ENCODE results near the gene PPP2R5C.

The PPP2R5C gene

GRCh38 chr14:101870273-101870939 is 108.9 kb downstream of the PPP2R5C start:
- DNase-seq: no peak

DNA sequence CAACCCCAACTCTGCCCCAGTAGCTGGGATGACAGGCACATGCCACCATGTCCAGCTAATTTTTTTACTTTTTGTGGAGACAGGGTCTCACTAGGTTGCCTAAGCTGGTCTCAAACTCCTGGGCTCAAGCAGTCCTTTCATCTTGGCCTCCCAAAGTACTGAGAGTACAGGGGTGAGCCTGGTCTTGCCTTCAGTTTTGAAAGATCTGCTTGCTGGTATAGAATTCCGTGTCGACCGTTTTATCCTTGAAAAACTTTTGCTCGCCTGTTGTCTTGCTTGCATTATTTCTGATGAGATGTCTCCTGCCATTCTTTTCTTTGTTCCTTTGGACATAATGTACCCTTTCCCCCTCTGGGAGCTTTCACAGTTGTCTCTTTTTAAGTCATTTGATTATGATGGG is 110.8 kb downstream of the PPP2R5C start:
- no peak for DNase-seq

DNA sequence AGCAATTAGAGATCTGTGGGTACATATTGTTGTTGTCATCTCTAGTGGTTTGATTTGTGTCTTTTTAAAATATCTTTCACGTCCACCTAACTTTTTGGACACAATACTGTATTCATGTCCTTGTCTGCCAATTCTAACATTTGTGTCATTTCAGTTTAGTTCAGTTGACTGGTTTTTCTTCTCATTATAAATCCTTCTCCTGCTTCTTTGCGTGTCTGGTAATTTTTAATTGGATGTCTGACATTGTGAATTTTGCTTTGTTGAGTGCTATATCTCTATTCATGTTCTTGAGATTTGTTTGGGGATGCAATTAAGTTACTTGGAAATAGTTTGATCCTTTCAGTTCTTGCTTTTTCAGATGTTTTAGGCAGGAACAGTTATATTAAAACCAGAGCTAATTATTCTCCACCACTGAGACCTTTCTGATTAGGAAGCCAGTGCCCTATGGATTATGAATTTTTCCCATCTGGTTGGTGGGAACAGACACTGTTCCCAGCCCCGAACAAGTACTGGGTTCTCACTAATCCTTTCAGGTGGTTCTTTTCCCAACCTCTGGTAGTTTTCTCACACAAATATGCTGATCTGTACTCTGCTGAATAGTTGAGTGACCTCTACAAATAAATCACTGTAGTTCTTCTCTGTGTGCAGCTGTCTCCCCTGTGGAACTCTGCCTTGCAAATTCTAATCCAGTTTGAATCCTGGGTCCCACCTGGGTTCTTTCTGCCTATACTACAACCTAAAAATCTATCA is 111.7 kb downstream of the PPP2R5C start:
- no peak for DNase-seq

GRCh38 chr14:101873991-101874390 is 112.5 kb downstream of the PPP2R5C start:
- DNase-seq: peak in 3 of 4 experiments; percentile 19 to 60 (median 52)

- DNase-seq: no peak
Measured at GRCh38 chr14:101875041-101875726, 113.7 kb downstream of the PPP2R5C start.

GRCh38 chr14:101875727-101876554 is 114.4 kb downstream of the PPP2R5C start:
- peak in 3 of 4 experiments; percentile 17 to 36 (median 17) for DNase-seq

DNA sequence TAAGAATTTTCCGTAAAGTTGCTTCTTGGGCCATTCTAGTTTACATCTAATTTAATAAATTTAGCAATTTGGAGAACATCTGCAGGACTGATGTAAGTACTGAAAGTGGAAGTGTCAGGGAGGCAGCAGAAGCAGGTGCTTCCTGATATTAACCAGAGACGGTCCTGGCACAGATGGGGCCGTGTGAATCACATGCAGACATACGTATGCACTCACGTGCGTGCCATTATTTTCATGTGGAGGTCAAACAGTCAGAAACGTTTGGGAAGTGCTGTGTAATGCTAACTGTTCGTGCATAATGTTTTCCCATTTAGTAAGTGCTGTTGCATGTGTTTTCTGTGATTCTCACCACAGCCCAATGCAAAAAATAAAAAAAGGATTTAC is 115.0 kb downstream of the PPP2R5C start:
- peak; percentile 92 to 98 (median 96) for DNase-seq

DNA sequence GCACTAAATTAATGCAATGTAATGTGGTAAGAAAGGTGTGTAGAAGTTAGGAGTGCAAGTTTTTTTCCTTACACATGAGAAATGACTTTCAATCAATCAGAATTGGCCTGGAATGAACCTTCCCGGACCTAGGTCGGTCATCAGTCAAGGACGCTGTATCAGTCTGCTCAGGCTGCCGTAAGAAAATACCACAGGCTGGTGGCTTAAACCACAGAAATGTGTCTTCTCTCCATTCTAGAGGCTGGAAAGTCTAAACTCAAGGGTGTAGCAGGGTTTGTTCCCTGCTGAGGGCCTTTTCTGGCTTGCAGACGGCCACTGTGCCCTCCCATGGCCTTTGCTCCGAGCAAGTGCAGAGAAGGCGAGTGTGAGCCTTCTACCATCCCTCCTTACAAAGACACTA is 116.3 kb downstream of the PPP2R5C start:
- DNase-seq: no peak

- no peak for DNase-seq
Measured at GRCh38 chr14:101878211-101878821, 116.8 kb downstream of the PPP2R5C start.

DNA sequence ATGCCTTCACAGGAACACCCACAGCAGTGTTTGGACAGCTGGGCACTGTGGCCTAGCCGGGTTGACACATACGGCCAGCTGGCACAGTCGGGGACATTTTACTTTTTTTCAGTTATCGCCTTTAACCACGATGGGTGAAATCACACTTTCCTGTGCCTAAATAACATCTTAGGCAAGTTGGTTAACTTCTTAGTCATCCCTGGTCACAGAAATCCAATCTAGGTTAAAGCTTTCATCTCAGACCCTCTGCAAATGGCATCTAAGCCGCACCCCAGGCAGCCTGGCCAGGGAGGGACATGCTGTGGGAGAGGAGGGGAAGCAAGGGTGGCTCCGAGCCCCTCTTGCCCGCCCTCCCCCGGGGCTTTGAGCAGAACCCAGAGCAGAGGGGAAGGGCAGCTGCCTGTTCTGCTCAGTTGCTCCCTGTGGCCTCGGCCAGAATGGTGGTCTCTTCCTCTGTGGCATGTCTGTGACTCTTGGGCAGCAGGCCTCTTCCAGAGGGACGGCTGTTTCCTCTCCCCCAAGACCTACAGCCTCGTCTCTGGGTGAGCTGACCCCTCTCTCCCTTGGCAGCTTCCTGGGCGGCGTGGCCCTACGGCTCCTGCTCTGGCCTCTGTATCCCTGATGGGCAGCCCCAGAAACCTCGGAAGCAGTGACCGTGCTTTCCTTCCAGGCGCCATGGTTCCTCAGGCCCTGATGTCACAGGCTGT is 117.5 kb downstream of the PPP2R5C start:
- DNase-seq: peak in 1 of 4 experiments; percentile 11

GRCh38 chr14:101879529-101880336 is 118.2 kb downstream of the PPP2R5C start:
- DNase-seq: no peak

- no peak for DNase-seq
Measured at GRCh38 chr14:101881426-101881825, 119.9 kb downstream of the PPP2R5C start.

- no peak for DNase-seq
Measured at GRCh38 chr14:101882141-101882935, 120.8 kb downstream of the PPP2R5C start.

DNA sequence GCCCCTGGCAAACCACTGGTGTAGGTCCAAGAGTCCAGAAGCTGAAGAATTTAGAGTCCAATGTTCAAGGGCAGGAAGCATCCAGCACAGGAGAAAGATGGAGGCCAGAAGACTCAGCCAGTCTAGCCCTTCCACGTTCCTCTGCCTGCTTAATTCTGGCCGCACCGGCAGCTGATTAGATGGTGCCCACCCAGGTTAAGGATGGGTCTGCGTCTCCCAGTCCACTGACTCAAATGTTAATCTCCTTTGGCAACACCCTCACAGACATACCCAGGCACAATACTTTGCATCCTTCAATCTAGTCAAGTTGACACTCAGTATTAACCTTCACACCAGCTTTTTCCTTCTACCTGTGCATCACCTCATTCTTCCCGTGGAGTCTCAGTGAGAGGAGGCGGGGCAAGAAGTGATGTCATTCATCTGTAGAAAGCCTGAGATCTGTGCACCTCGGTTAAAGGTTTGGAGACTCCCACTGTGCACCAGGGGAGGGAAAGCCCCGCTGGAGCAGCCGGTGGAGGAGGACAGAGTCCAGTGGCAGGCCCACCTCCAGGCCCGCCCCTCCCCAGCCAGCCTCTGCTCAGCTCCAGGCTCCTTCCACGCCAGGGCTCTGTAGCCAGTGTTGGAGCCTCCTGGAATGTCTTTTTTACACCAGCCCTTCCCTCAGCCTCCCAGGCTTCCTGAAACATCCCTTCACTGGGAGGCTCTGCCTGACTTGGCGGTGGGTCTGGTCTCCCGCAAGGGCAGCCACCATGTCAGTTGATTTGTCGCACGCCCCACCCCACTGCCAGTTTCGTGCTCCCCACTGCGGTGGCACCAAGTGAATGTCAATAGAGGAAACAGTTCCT is 122.8 kb downstream of the PPP2R5C start:
- no peak for DNase-seq

- no peak for DNase-seq
Measured at GRCh38 chr14:101884934-101885576, 123.5 kb downstream of the PPP2R5C start.

DNA sequence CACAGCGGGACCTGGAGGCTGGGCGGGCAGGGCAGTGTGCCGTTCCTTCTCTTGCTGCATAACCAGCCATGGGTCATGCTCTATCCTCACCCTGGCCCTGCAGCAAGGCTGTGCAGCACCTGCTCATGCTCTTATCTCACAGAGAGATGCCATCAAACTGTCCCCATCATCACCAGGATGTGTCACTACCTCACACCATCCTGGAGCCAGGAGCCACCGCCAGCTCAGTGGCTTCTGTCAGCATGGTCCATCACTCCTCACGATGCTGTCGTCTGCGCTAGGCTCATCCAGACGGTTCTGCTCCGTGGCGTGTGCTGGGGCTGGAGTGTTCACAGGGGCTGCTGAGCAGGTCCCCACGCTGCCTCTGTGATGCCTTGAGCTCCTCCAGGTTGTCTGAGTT is 125.7 kb downstream of the PPP2R5C start:
- DNase-seq: no peak

- no peak for DNase-seq
Measured at GRCh38 chr14:101888182-101888581, 126.7 kb downstream of the PPP2R5C start.

GRCh38 chr14:101889366-101889765 is 127.9 kb downstream of the PPP2R5C start:
- no peak for DNase-seq
